Measurements from ENCODE around the gene EPB41. TPM values are rescaled to one million over a fixed set of nuclear protein-coding genes. Genes with fewer than 3 reads are reported as not detected.
"Not testable (repeated sequence)": the region's sequence is repeated elsewhere in the genome, so short reads cannot be mapped to it uniquely, and the experiment has no call there.

The EPB41 gene
- total RNA-seq, 2 donors from 2014 or later, result 68.0 to 78.7 TPM

- intact Hi-C loops (cut with DNase I, micrococcal nuclease); DNase-seq; ATAC-seq: not testable (repeated sequence)
Measured at GRCh38 chr1:28962114-28962831, 47.9 kb downstream of the EPB41 start.

GRCh38 chr1:28965271-28965870 lies 51.0 kb downstream of the EPB41 start:
- DNase-seq (no peak), ATAC-seq (no peak)
- intact Hi-C loops (cut with DNase I, micrococcal nuclease), result no loop called here

GRCh38 chr1:28966617-28967016 lies 52.2 kb downstream of the EPB41 start:
- intact Hi-C loops (cut with DNase I, micrococcal nuclease), result no loop called here
- ATAC-seq (peak; percentile 93), DNase-seq (no peak)

GRCh38 chr1:28971980-28972771 lies 57.8 kb downstream of the EPB41 start:
- intact Hi-C loops (cut with DNase I, micrococcal nuclease), result no loop called here
- DNase-seq (no peak), ATAC-seq (no peak)

GRCh38 chr1:28973596-28974421 lies 59.4 kb downstream of the EPB41 start:
- peak; percentile 48 for ATAC-seq
- no peak for DNase-seq
- intact Hi-C loops (cut with DNase I, micrococcal nuclease), result no loop called here

- ATAC-seq (no peak), DNase-seq (no peak)
- intact Hi-C loops (cut with DNase I, micrococcal nuclease), result no loop called here
Measured at GRCh38 chr1:28974432-28974831, 60.1 kb downstream of the EPB41 start.

- ATAC-seq (no peak), DNase-seq (no peak)
- intact Hi-C loops (cut with DNase I, micrococcal nuclease), result no loop called here
Measured at GRCh38 chr1:28976248-28976647, 61.9 kb downstream of the EPB41 start.

GRCh38 chr1:28981210-28981609 lies 66.8 kb downstream of the EPB41 start:
- DNase-seq (no peak), ATAC-seq (no peak)
- intact Hi-C loops (cut with DNase I, micrococcal nuclease), result no loop called here

GRCh38 chr1:28982198-28982597 lies 67.8 kb downstream of the EPB41 start:
- intact Hi-C loops (cut with DNase I, micrococcal nuclease), result no loop called here
- no peak for ATAC-seq
- no peak for DNase-seq

GRCh38 chr1:28983091-28983490 lies 68.7 kb downstream of the EPB41 start:
- DNase-seq, result no peak
- intact Hi-C loops (cut with DNase I, micrococcal nuclease), result no loop called here
- no peak for ATAC-seq

- no peak for DNase-seq
- intact Hi-C loops (cut with DNase I, micrococcal nuclease), result no loop called here
Measured at GRCh38 chr1:28983509-28984310, 69.3 kb downstream of the EPB41 start.

GRCh38 chr1:28984311-28984684 lies 69.9 kb downstream of the EPB41 start:
- intact Hi-C loops (cut with DNase I, micrococcal nuclease), result no loop called here
- ATAC-seq (no peak), DNase-seq (no peak)

More at GRCh38 chr1:28983509-28984310, 69.3 kb downstream of the EPB41 start:
- peak; percentile 30 for ATAC-seq

- ATAC-seq (no peak), DNase-seq (no peak)
- intact Hi-C loops (cut with DNase I, micrococcal nuclease), result no loop called here
Measured at GRCh38 chr1:28985427-28985826, 71.1 kb downstream of the EPB41 start.

- DNase-seq (no peak), ATAC-seq (no peak)
- intact Hi-C loops (cut with DNase I, micrococcal nuclease), result no loop called here
Measured at GRCh38 chr1:28986306-28986910, 72.0 kb downstream of the EPB41 start.

GRCh38 chr1:29002792-29003191 lies 88.4 kb downstream of the EPB41 start:
- no peak for DNase-seq
- intact Hi-C loops (cut with DNase I, micrococcal nuclease), result no loop called here
- no peak for ATAC-seq

- intact Hi-C loops (cut with DNase I, micrococcal nuclease), result no loop called here
- DNase-seq (no peak), ATAC-seq (no peak)
Measured at GRCh38 chr1:29004288-29004687, 89.9 kb downstream of the EPB41 start.

- DNase-seq (no peak), ATAC-seq (peak; percentile 87)
- intact Hi-C loops (cut with DNase I, micrococcal nuclease), result no loop called here
Measured at GRCh38 chr1:29004798-29005197, 90.4 kb downstream of the EPB41 start.

GRCh38 chr1:29011775-29012174 lies 97.4 kb downstream of the EPB41 start:
- no peak for ATAC-seq
- DNase-seq, result no peak
- intact Hi-C loops (cut with DNase I, micrococcal nuclease), result no loop called here

All from left colon (tissue), 2 donors.